ENCODE measurements around the gene NFE2.

Gene NFE2

DNA sequence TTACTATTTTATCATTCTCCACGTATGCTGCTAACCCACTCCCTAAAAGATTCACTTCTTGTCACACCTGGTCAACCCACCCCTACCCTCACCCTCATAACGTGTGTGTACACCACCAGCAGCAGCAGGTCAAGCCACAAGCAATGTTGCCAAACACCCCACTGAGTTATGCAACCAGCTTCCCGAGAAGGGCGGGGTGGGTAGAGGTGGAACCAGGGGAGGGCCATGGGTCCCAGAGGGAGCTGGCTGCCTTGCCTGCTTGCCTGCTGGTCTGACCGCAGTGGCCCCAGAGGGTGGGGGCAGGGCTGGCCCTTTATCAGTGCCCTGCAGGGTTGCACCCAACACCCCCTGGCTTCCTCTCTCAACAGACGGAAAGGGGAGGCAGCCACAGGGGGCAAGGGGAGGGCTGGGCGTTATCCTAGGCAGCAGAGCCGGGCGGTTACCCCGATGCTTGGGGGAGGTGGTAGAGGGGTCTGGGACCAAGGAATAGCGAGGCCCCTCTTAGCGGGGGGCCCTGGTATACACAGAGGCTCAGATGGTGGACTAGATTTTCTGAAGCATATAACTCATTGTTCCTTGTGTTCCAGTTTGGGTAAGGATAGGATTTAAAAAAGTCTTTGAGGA is 3.5 kb upstream of the NFE2 start:
- no peak for TF ChIP-seq CTCF (IDR thresholded peaks at IDR 0.05; ENCODE audit: low read depth, low read length)
- H3K4me3 ChIP-seq (ENCODE audit: low read depth, low read length): no peak overlapping the region

DNA sequence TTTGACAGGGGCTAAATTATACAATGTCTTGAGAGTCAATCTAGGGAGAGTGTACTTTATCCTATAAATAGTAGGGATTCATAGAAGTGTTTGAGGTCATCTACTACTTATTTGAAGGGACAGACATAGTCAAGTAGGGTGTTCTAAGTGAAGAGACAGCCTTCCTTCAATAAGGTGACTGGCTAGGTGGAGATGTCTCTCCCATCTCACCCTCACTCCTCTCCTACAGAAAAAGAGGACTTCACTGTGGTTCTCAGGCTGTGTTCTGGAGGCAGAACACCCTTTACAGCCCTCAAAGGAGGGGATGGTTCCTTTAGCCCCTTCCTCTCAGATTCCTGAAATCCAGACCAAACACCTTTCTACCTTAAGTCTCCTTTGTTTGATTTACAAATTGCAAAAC is 2.8 kb upstream of the NFE2 start:
- H3K4me3 ChIP-seq (ENCODE audit: low read depth, low read length): no peak overlapping the region
- no peak for TF ChIP-seq CTCF (IDR thresholded peaks at IDR 0.05; ENCODE audit: low read depth, low read length)

- TF ChIP-seq CTCF (IDR thresholded peaks at IDR 0.05; ENCODE audit: low read depth, low read length): no peak
- no peak overlapping the region for H3K4me3 ChIP-seq (ENCODE audit: low read depth, low read length)
Observed at GRCh38 chr12:54301428-54302048, 723 bp upstream of the NFE2 start.

- no peak for TF ChIP-seq CTCF (IDR thresholded peaks at IDR 0.05; ENCODE audit: low read depth, low read length)
- H3K4me3 ChIP-seq (ENCODE audit: low read depth, low read length): peak overlapping the region; percentile 43
Observed at GRCh38 chr12:54300225-54300731, 537 bp downstream of the NFE2 start.

- H3K4me3 ChIP-seq (ENCODE audit: low read depth, low read length): no peak overlapping the region
Observed at GRCh38 chr12:54299515-54300224, 1.1 kb downstream of the NFE2 start.

DNA sequence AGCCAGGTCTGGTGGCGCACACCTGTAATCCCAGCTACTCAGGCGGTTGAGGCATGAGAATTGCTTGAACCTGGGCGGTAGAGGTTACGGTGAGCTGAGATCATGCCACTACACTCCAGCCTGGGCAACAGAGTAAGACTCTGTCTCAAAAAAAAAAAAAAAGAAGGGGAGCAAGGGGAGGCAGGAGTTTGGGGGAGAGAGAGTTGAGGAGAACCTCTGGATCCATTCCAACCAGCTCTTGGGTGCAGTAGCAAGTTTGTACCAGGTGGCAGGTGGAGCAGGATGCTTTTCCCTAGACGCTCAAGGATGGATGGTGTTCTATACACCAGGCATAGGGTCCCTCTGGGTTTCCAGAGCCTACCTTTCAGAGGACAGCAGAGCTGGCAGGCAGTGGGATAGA is 1.9 kb downstream of the NFE2 start:
- TF ChIP-seq CTCF (IDR thresholded peaks at IDR 0.05; ENCODE audit: low read depth, low read length): no peak
- no peak overlapping the region for H3K4me3 ChIP-seq (ENCODE audit: low read depth, low read length)

More at GRCh38 chr12:54299515-54300224, 1.1 kb downstream of the NFE2 start:
- no peak for TF ChIP-seq CTCF (IDR thresholded peaks at IDR 0.05; ENCODE audit: low read depth, low read length)
